AML-193 (cell line): ENCODE measurements around the gene IRF7.

Experiments used
- DNase-seq, 2 experiments: peaks; one replicate each; lab custom pipeline; 2025; lab: John Stamatoyannopoulos, UW

The IRF7 gene

DNA sequence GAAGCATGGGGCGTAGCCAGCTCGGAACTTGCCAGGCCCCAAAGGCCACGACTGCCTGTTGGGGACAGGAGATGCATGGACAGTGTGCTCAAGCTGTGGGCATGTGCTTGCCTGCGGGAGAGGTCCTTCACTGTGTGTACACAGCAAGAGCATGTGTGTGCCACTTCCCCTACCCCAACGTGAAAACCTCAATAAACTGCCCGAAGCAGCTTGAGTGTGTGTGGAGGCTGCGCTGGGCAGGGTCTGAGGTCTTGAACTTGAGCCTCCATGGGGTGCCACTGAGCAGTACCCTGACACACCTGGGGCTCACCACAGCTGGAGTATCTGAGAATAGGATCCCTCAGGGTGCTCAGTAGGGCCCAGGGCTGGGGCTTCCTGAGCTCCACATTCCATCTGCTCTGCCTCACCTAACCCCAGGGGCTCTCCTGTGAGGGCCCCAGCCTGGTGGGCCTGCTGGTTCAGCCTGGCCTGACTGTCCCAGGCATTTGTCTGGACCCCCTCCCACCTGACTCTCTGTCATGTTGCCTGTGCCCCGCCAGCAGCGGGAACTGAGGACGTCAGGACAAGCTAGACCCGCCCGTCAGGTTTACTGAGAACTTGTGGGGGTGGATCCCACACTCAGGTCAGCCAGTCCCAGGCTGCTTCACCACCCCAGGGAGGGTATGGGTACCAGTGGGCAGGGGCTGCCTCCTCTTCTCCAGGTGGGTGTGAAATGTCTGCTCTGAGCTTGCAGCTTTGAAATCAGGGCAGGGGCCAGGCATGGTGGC lies 51.8 kb downstream of the IRF7 start:
- no peak for DNase-seq

DNA sequence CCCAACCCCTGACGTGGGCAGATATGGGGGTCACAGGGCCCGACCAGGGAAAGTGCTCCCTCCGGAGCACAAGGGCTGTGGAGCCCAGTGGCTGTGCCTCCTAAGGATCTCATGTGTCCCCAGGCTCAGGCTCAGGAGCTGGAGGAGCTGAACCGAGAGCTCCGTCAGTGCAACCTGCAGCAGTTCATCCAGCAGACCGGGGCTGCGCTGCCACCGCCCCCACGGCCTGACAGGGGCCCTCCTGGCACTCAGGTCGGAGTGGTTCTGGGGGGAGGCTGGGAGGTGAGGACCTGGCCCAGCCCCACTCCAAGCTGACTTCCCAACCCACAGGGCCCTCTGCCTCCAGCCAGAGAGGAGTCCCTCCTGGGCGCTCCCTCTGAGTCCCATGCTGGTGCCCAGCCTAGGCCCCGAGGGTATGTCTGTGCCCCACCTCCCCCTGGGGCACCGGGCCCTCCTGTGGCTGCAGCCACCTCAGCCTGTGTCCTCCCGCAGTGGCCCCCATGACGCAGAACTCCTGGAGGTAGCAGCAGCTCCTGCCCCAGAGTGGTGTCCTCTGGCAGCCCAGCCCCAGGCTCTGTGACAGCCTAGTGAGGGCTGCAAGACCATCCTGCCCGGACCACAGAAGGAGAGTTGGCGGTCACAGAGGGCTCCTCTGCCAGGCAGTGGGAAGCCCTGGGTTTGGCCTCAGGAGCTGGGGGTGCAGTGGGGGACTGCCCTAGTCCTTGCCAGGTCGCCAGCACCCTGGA lies 52.5 kb downstream of the IRF7 start:
- no peak for DNase-seq
